BLaER1 (cell line): ENCODE data around the gene XRCC5.
"Not testable (repeated sequence)": the region's sequence is repeated elsewhere in the genome, so short reads cannot be mapped to it uniquely, and the experiment has no call there.

Experiments used
- H3K27ac ChIP-seq: shearing (Covaris generic); formaldehyde crosslinking; 2 replicates; pipeline ENCODE4 v1.8.1; 2022
- H3K27me3 ChIP-seq: shearing (Covaris generic); formaldehyde crosslinking; 2 replicates; pipeline ENCODE4 v1.8.1; 2022
- H3K36me3 ChIP-seq: shearing (Covaris generic); formaldehyde crosslinking; 2 replicates; pipeline ENCODE4 v1.8.1; 2022
- H3K4me1 ChIP-seq: shearing (Covaris generic); formaldehyde crosslinking; 2 replicates; pipeline ENCODE4 v1.8.1; 2022
- H3K4me2 ChIP-seq: shearing (Covaris generic); formaldehyde crosslinking; 2 replicates; pipeline ENCODE4 v1.8.1; 2022
- H3K4me3 ChIP-seq: shearing (Covaris generic); formaldehyde crosslinking; 2 replicates; pipeline ENCODE4 v1.8.1; 2022
- H3K9ac ChIP-seq: shearing (Covaris generic); formaldehyde crosslinking; 2 replicates; pipeline ENCODE4 v1.8.1; 2022
- H3K9me3 ChIP-seq: shearing (Covaris generic); formaldehyde crosslinking; 2 replicates; pipeline ENCODE4 v1.8.1; 2022
- H4K20me1 ChIP-seq: shearing (Covaris generic); formaldehyde crosslinking; 2 replicates; pipeline ENCODE4 v1.8.1; 2022
- Cebpa-rat ChIP-seq: shearing (Covaris generic); IDR thresholded peaks from 2 replicates; pipeline ENCODE4 v1.8.1; 2022

Gene XRCC5

DNA sequence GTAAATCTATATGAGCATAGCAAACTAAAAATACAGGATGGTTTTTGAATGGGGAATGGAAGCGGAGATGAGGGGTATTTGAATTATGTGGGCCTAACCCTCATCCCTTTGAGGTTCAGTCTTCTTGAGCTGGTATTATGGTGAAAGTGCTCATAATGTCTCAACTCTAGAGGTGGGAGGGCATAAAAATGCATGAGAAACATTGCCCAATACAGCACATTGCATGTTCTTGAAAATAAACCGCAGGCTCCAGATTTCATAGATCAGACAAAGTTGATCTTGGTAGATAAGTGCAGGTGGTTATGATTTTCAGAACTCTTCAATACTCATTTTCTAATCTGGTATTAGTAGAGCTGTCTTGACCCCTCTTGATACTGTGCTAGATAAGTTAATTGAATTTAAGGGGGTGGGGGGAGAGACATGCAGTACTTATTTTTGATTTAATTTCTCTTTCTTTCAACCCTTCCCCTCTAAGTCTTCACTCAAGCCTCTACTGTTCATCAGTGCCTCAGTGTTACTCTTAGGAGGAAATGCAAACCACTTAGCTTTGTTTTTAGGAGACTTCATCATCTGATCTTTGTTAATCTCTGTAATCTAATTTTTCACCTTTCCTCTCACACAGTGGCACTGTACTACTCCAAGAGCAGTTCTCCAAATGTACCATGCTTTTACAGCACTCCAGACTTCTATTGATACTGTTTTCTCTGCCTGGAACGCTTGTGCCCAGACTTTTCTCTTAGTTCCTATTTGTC lies 22.2 kb downstream of the XRCC5 start:
- TF ChIP-seq Cebpa-rat, result no peak
- no peaks in the 10 kb centered on the region for H3K4me1 ChIP-seq
- H3K4me3 ChIP-seq, result no peak overlapping the region
- no peak overlapping the region for H3K4me2 ChIP-seq
- no peak overlapping the region for H3K9ac ChIP-seq
- H3K9me3 ChIP-seq, result no peaks in the 10 kb centered on the region
- H3K27me3 ChIP-seq, result no peaks in the 10 kb centered on the region
- H3K27ac ChIP-seq, result no peak overlapping the region
- H3K36me3 ChIP-seq, result peaks cover 100% of the 10 kb centered on the region
- peaks cover 99% of the 10 kb centered on the region for H4K20me1 ChIP-seq

DNA sequence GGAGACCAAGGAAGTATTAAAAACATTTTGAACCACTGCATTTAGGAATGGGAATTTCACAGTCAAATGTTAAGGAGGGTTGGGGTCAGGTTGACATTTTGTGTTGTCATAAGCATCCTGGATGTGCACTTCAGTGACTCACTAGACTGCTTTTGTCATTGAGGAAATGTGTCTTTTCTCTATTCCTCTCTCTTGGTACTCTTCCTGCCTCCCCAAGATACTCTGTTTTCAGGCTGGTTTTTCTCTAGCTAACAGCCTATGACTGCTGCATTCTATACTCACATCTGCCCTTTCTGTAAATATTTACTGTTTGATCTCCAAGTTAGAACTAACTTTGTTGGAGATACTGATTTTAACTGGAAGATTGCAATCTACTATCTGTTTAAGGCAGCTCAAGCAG lies 23.4 kb downstream of the XRCC5 start:
- TF ChIP-seq Cebpa-rat, result no peak
- H3K27me3 ChIP-seq, result no peaks in the 10 kb centered on the region
- no peak overlapping the region for H3K27ac ChIP-seq
- no peak overlapping the region for H3K4me2 ChIP-seq
- peaks cover 100% of the 10 kb centered on the region for H3K36me3 ChIP-seq
- H3K9ac ChIP-seq, result no peak overlapping the region
- H4K20me1 ChIP-seq, result peaks cover 99% of the 10 kb centered on the region
- no peaks in the 10 kb centered on the region for H3K9me3 ChIP-seq
- H3K4me3 ChIP-seq, result no peak overlapping the region
- H3K4me1 ChIP-seq, result no peaks in the 10 kb centered on the region

DNA sequence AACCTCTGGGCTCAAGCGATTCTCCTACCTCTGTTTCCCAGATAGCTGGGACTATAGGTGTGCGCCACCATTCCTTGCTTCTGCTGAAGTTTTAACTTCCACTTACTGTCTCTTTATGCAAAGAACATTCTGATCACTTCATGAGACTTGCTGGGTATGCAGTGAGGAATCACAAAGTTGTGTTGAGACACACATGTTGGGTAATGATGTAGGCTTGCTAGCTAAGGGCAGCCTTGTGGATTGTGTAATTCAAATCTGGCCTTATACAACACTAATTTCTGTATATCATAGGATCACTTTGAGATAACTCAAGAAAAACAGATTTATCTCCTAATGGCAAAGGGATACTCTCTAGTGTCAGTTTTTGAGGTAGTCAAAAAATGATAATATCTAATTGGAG lies 24.2 kb downstream of the XRCC5 start:
- Histone ChIP-seq H3K4me1 (no peaks in the 10 kb centered on the region), H3K27ac (no peak overlapping the region), H3K4me2 (no peak overlapping the region), H3K4me3 (no peak overlapping the region), H3K9me3 (no peaks in the 10 kb centered on the region), H3K27me3 (no peaks in the 10 kb centered on the region), H3K36me3 (peaks cover 100% of the 10 kb centered on the region), H4K20me1 (peaks cover 99% of the 10 kb centered on the region), H3K9ac (no peak overlapping the region)
- no peak for TF ChIP-seq Cebpa-rat

GRCh38 chr2:216134958-216135541 lies 25.9 kb downstream of the XRCC5 start:
- no peak for TF ChIP-seq Cebpa-rat
- peaks cover 99% of the 10 kb centered on the region for H4K20me1 ChIP-seq
- no peak overlapping the region for H3K4me3 ChIP-seq
- no peak overlapping the region for H3K9ac ChIP-seq
- peaks cover 100% of the 10 kb centered on the region for H3K36me3 ChIP-seq
- H3K4me1 ChIP-seq, result no peaks in the 10 kb centered on the region
- no peak overlapping the region for H3K4me2 ChIP-seq
- no peak overlapping the region for H3K27ac ChIP-seq
- H3K9me3 ChIP-seq, result no peaks in the 10 kb centered on the region
- H3K27me3 ChIP-seq, result no peaks in the 10 kb centered on the region

- peaks cover 97% of the 10 kb centered on the region for H4K20me1 ChIP-seq
- TF ChIP-seq Cebpa-rat, result no peak
- no peaks in the 10 kb centered on the region for H3K4me1 ChIP-seq
- no peaks in the 10 kb centered on the region for H3K27me3 ChIP-seq
- H3K4me2 ChIP-seq, result no peak overlapping the region
- no peak overlapping the region for H3K27ac ChIP-seq
- H3K9me3 ChIP-seq, result no peaks in the 10 kb centered on the region
- H3K9ac ChIP-seq, result no peak overlapping the region
- peaks cover 100% of the 10 kb centered on the region for H3K36me3 ChIP-seq
- H3K4me3 ChIP-seq, result no peak overlapping the region
Measured at GRCh38 chr2:216139884-216140283, 30.7 kb downstream of the XRCC5 start.

GRCh38 chr2:216141516-216141915 lies 32.4 kb downstream of the XRCC5 start:
- H3K9me3 ChIP-seq, H3K9ac ChIP-seq, H3K4me1 ChIP-seq, H3K27me3 ChIP-seq, H3K27ac ChIP-seq, H3K4me2 ChIP-seq, H3K4me3 ChIP-seq: not testable (repeated sequence)
- Histone ChIP-seq H3K36me3 (peaks cover 100% of the 10 kb centered on the region), H4K20me1 (peaks cover 94% of the 10 kb centered on the region)

- no peak for TF ChIP-seq Cebpa-rat
- Histone ChIP-seq H3K27me3 (no peaks in the 10 kb centered on the region), H3K36me3 (peaks cover 100% of the 10 kb centered on the region), H3K9ac (no peak overlapping the region), H4K20me1 (peaks cover 94% of the 10 kb centered on the region), H3K27ac (no peak overlapping the region), H3K4me3 (no peak overlapping the region), H3K4me1 (no peaks in the 10 kb centered on the region), H3K4me2 (no peak overlapping the region), H3K9me3 (no peaks in the 10 kb centered on the region)
Measured at GRCh38 chr2:216142540-216142939, 33.4 kb downstream of the XRCC5 start.

GRCh38 chr2:216144372-216144771 lies 35.2 kb downstream of the XRCC5 start:
- TF ChIP-seq Cebpa-rat, result no peak
- H3K36me3 ChIP-seq, result peaks cover 99% of the 10 kb centered on the region
- peaks cover 94% of the 10 kb centered on the region for H4K20me1 ChIP-seq

DNA sequence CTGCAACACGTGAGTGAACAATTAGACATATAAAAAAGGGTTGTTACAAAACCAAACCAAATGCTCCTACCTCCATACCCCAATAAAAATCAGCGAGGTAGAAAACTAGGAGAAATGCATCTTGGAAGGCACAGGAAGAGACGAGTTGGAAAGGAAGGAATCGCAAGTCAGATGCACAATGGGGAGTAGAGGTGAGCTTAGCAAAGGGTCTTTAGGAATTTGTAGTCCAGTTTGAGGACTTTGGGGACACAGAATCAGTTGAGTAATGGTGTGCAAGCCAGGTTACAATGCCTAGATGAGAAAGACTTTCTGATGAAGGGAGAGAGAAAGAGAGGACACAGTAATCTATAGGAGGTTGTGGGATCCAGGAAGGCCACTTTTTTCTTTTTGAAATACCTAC lies 35.7 kb downstream of the XRCC5 start:
- Histone ChIP-seq H3K4me2 (no peak overlapping the region), H3K36me3 (peaks cover 99% of the 10 kb centered on the region), H3K9ac (no peak overlapping the region)

More at GRCh38 chr2:216144372-216144771, 35.2 kb downstream of the XRCC5 start:
- Histone ChIP-seq H3K9me3 (no peaks in the 10 kb centered on the region), H3K4me2 (no peak overlapping the region), H3K9ac (no peak overlapping the region), H3K4me3 (no peak overlapping the region), H3K27me3 (no peaks in the 10 kb centered on the region), H3K27ac (no peak overlapping the region), H3K4me1 (no peaks in the 10 kb centered on the region)

DNA sequence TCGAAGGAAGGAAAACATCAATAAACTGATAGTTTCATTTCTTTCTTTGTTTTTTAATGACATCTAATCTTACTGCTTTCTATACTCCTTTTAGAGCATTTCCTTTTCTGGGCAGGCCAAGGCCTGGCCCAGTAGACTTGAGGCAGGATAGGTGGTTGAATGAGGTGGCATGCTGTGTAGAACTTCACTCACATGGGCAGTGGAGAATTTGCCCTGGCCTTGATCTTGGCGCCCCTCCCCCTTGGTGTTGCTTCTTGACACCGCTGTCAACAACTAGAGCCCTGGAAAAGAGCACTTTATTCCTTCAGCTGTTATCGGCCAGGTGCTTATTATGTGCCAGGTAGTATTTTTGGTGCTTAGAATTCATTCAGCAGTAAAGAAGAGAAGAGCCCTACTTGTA lies 37.4 kb downstream of the XRCC5 start:
- TF ChIP-seq Cebpa-rat, result no peak
- Histone ChIP-seq H4K20me1 (peaks cover 94% of the 10 kb centered on the region), H3K36me3 (peaks cover 99% of the 10 kb centered on the region)

More for the DNA sequence above, 35.7 kb downstream of the XRCC5 start:
- Histone ChIP-seq H3K9me3 (no peaks in the 10 kb centered on the region), H3K4me1 (no peaks in the 10 kb centered on the region), H4K20me1 (peaks cover 94% of the 10 kb centered on the region), H3K27ac (no peak overlapping the region), H3K4me3 (no peak overlapping the region), H3K27me3 (no peaks in the 10 kb centered on the region)
- no peak for TF ChIP-seq Cebpa-rat

More for the DNA sequence above, 37.4 kb downstream of the XRCC5 start:
- no peaks in the 10 kb centered on the region for H3K27me3 ChIP-seq
- H3K27ac ChIP-seq, result no peak overlapping the region
- H3K4me3 ChIP-seq, result no peak overlapping the region
- no peaks in the 10 kb centered on the region for H3K4me1 ChIP-seq
- H3K9ac ChIP-seq, result no peak overlapping the region
- no peaks in the 10 kb centered on the region for H3K9me3 ChIP-seq
- H3K4me2 ChIP-seq, result no peak overlapping the region
